ENCODE data around the gene MYRIP.
"Not testable (repeated sequence)": the region's sequence is repeated elsewhere in the genome, so short reads cannot be mapped to it uniquely, and the experiment has no call there.

The MYRIP gene

DNA sequence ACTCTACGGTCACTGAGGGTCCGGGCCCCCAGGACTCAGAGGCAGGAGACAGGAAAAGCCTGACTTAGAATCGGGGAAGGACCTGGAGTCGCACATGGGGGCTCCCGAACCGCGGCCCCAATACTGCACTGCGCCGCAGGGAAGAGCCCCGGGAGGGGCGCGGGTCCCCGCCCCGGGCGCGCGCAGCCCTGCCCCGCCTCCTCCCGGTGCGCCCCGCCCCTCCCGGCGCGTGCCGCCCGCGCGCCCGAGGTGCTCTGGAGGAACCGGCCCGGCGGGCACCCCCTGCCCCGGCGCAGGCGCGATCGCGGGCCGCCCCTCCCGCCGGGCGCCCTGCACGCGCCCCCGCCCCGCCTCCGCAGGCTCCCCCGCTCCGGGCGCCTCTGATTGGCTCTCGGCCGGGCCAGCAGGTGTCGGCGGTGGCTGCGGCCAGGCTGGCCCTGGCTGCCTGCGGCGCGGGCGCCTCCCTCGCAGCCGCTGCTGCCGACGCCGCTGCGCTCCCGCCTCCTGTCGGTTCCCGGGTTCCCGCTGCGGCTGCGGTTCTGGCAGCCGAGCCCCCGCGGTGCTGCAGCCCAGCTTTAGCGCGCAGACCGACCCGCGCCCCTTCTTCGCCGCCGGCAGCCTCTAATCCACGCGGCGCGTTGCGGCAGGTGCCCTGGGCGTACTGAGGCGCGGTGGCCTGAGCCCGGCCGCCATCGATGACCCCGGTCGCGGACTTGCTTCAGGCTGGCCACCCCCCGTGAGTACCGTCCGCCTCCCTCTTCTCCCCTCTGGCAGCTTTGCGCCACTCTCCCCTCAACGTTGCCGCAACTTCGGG, at the start of gene MYRIP:
Gene MYRIP (plus strand): TSS at position 429 of the 814 bp plus-strand sequence. CDS start 91,208 bp downstream, outside the sequence.
- peak; percentile 59 for DNase-seq (ENCODE audit: low spot score)

DNA sequence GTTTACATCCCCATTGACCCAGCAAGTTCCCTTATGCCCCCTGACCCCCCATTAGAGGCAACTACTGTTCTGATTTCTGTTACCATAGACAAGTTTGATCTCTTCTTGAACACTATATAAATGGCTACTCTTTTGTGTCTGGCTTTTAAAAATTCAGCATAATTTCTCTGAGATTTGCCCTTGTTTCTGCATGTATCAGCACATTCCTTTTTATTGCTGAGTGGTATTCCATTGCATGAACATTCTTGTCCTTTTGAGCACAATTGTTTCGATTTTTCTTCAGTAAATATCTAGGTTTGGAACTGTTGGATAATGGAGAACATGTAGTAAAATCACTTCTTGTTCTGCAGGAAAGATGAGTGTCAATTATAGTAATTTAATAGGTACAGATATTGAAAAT, 49.1 kb upstream of the MYRIP start:
- no peak for DNase-seq (ENCODE audit: low spot score)

DNA sequence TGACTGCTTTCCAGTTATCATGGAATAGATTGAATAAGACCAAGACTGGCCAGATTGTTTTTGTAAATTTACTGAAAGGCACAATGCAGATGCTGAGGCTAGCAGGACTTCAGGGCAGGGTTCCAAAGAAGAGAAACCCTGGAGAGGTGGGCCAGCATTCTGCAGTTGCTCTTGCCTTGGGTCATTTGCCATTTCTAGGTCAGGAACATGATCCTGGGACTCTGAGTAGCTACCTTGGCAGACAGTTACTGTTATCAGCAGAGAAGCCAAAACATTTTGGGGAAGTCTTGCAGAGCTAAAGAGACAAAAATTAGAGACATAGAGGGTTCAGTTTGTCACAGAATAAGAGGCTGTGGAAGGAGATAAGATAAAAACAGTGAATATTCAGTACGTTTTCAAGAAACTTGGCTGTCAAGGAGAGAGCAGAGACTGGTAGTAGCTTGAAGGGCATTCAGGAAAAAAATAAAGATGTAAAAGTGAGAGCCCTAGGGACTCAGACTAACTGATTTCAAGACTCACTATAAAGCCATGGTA, 46.8 kb upstream of the MYRIP start:
- DNase-seq (ENCODE audit: low spot score), result no peak

GRCh38 chr3:39763390-39763789, 46.0 kb upstream of the MYRIP start:
- DNase-seq (ENCODE audit: low spot score), result no peak

GRCh38 chr3:39765575-39765974, 43.8 kb upstream of the MYRIP start:
- no peak for DNase-seq (ENCODE audit: low spot score)

GRCh38 chr3:39766433-39766832, 43.0 kb upstream of the MYRIP start:
- DNase-seq (ENCODE audit: low spot score), result no peak

DNA sequence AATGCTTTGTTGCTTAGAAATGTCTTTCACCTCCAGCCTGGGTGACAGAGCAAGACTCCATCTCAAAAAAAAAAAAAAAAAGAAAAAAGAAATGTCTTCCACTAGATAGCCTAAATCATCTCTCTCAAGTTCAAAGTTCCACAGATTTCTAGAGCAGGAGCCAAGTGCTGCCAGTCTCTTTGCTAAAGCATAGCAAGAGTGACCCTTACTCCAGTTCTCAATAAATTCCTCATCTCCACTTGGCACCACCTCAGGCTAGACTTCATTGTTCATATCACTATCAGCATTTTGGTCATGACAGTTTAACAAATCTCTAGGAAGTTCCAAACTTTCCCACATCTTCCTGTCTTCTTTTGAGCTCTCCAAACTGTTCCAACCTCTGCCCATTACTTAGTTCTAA, 42.5 kb upstream of the MYRIP start:
- not testable (repeated sequence) for DNase-seq (ENCODE audit: low spot score)

- DNase-seq (ENCODE audit: low spot score), result not testable (repeated sequence)
Measured at GRCh38 chr3:39778168-39778567, 31.2 kb upstream of the MYRIP start.

GRCh38 chr3:39779511-39780230, 29.7 kb upstream of the MYRIP start:
- DNase-seq (ENCODE audit: low spot score), result no peak

DNA sequence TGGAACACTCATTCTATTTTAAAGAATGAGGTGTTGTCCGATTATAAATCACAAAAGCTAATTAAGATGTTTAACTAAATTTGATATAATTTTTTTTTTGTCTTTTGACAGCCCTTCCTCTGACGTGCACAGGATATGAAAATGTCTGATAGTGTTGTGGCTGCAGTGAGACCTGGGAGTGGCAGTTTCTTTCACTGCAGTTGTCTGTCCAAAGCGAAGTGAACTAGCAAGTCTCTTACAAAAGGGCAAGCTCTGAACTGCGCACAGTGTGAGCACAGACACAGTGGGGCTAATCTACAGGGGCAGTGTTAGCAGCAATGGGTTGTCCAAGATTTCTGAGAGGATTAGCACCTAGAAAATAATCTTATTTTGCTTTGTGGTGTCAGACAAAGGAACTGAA, 29.1 kb upstream of the MYRIP start:
- no peak for DNase-seq (ENCODE audit: low spot score)

- no peak for DNase-seq (ENCODE audit: low spot score)
Measured at GRCh38 chr3:39781025-39781424, 28.4 kb upstream of the MYRIP start.

- DNase-seq (ENCODE audit: low spot score), result no peak
Measured at GRCh38 chr3:39781632-39782031, 27.8 kb upstream of the MYRIP start.

GRCh38 chr3:39783680-39784079, 25.7 kb upstream of the MYRIP start:
- no peak for DNase-seq (ENCODE audit: low spot score)

DNA sequence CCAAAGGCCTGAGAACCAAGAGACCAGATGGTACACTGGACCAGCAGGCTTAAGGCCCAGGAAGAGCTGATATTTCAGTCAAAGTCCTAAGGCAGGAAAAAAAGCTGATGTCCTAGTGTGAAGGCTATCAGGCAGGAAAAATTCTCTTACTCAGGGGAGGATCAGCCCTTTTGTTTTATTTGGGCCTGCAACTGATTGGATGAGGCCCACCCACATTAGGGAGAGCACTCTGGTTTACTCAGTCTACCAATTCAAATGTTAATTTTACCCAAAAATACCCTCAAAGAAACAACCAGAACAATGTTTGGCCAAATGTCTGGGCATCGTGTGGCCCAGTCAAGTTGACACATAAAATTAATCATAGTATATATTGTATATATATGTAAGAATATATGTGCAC, 24.5 kb upstream of the MYRIP start:
- no peak for DNase-seq (ENCODE audit: low spot score)

- DNase-seq (ENCODE audit: low spot score), result no peak
Measured at GRCh38 chr3:39788128-39788883, 21.1 kb upstream of the MYRIP start.

- no peak for DNase-seq (ENCODE audit: low spot score)
Measured at GRCh38 chr3:39791603-39792002, 17.8 kb upstream of the MYRIP start.

- no peak for DNase-seq (ENCODE audit: low spot score)
Measured at GRCh38 chr3:39794880-39795279, 14.5 kb upstream of the MYRIP start.

- no peak for DNase-seq (ENCODE audit: low spot score)
Measured at GRCh38 chr3:39801216-39801615, 8.2 kb upstream of the MYRIP start.

- not testable (repeated sequence) for DNase-seq (ENCODE audit: low spot score)
Measured at GRCh38 chr3:39802486-39802885, 6.9 kb upstream of the MYRIP start.

DNA sequence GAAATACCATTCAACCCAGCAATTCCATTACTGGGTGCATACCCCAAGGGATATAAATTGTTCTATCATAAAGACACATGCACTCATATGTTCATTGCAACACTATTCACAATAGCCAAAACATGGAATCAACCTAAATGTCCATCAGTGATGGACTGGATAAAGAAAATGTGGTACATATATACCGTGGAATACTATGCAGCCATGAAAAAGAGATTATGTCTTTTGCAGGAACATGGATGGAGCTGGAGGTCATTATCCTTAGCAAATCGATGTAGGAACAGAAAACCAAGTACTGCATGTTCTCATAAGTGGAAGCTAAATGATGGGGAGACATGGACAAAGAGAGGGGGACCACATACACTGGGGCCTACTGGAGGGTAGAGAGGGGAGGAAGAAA, 5.5 kb upstream of the MYRIP start:
- DNase-seq (ENCODE audit: low spot score), result no peak

DNA sequence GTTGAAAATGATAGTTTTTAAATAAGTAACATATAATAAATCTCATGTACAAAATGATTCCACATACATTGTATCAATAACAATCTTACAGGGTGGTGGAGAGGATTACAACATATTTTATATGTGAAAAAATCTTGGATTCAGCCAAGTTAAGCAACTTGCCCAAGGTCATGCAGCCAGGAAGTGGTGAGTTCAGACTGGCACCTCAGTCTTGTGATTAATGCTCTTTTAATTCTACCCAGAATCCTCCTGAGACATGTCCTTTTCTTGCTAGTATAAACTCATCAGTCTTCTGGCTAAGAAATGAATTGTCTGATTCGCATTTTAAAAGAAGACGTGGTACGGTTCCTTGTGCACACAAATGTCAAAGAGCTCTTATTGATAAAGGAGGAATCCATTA, 4.5 kb upstream of the MYRIP start:
- no peak for DNase-seq (ENCODE audit: low spot score)

DNA sequence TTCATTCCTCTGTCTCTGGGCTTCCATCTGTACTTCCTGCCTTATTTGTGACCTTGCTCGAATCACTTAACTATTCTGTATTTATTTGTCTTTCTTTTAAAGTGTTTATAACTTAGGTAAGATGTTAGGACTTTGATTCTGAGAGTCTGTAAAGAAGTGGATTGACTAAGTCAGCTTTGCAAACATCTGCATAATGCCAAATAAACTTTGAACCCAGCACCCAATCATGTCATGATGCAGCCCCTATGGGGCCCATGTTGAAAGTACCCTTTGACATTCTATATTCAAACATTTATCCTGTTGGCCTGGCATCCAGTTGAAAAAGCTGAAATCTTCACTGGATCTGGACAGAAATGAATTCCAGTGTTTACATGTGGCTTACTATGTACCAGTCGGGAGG, 3.8 kb upstream of the MYRIP start:
- no peak for DNase-seq (ENCODE audit: low spot score)

GRCh38 chr3:39806820-39807219, 2.6 kb upstream of the MYRIP start:
- no peak for DNase-seq (ENCODE audit: low spot score)

Measured in HuH-7.5 (cell line).